Choroid plexus epithelial cell (primary cell): ENCODE results near the gene PRKG1.

ENCODE experiments used
- DNase-seq: peaks from one replicate; pipeline ENCODE4 v3.0.0-alpha.2; 2010; ENCODE audit warnings: low read depth
- H3K4me3 ChIP-seq: 2 replicates; pipeline ENCODE4 v1.5.1; 2011; ENCODE audit warnings: low read depth, mild to moderate bottlenecking, control low read depth, low read length, moderate library complexity
- TF ChIP-seq, protein P1 (sequence below): conservative IDR thresholded peaks from 2 replicates; pipeline ENCODE4 v1.5.1; 2011; ENCODE audit warnings: low read depth, mild to moderate bottlenecking, control low read depth, inconsistent platforms, low read length, moderate library complexity

The PRKG1 gene

DNA sequence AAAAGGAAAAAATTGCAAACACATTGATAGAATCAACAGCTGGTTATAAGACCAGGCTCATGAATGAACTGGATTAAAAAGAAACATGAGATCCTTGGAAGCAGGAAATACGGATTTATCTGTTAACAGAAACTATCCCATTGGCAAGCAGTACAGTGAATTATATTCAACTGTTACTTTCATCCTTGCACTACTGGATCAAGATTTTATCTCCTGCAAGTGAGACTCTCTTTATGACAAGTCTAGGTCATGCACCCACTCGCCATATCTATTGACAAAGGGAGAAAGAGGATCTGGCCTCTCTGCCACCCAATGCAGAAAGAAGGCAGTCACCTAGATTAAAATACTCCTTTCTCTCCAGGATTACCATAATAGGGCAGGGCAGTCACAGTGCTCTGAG, 583.7 kb downstream of the PRKG1 start:
- TF ChIP-seq, protein P1, sequence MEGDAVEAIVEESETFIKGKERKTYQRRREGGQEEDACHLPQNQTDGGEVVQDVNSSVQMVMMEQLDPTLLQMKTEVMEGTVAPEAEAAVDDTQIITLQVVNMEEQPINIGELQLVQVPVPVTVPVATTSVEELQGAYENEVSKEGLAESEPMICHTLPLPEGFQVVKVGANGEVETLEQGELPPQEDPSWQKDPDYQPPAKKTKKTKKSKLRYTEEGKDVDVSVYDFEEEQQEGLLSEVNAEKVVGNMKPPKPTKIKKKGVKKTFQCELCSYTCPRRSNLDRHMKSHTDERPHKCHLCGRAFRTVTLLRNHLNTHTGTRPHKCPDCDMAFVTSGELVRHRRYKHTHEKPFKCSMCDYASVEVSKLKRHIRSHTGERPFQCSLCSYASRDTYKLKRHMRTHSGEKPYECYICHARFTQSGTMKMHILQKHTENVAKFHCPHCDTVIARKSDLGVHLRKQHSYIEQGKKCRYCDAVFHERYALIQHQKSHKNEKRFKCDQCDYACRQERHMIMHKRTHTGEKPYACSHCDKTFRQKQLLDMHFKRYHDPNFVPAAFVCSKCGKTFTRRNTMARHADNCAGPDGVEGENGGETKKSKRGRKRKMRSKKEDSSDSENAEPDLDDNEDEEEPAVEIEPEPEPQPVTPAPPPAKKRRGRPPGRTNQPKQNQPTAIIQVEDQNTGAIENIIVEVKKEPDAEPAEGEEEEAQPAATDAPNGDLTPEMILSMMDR: no peak
- DNase-seq: no peak
- H3K4me3 ChIP-seq: no peak overlapping the region

DNA sequence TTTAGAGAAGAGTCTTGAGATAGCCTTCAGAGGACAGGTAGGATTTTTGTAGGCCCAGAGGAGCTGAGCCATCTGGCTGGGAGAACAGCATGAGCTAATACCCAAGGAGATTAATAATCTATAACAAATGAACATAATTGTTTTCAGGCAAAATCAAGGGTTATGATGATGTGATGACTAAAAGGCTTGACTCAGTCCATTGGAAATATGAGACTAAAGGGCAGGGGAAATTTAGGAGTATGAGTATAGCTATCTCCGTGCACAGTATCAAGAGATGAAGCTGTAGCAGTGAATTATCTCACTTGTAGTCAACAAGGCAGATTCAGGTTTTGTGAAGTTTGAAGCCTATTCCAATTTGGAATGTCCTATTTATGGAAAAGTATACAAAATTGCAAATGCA, 585.1 kb downstream of the PRKG1 start:
- no peak for DNase-seq
- no peak overlapping the region for H3K4me3 ChIP-seq
- TF ChIP-seq, protein P1: no peak

DNA sequence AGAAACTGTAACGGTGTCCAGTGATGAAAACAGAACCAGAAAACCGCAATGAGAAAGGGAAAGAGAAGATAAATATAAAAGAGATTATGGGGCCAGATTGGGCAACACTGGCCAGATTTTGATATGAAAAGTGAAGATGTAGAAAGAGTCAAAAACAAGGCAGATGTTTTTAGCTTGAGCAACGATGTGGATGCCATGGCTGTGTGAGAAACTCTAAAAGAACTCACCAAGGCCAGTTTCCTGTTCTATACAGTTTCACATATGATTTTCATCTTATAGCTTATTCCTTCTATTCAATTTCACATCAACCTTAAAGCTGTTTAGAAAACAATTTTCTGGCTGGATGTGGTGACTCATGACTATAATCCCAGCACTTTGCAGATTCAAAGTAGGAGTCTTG, 588.8 kb downstream of the PRKG1 start:
- TF ChIP-seq, protein P1: no peak
- no peak overlapping the region for H3K4me3 ChIP-seq
- no peak for DNase-seq

DNA sequence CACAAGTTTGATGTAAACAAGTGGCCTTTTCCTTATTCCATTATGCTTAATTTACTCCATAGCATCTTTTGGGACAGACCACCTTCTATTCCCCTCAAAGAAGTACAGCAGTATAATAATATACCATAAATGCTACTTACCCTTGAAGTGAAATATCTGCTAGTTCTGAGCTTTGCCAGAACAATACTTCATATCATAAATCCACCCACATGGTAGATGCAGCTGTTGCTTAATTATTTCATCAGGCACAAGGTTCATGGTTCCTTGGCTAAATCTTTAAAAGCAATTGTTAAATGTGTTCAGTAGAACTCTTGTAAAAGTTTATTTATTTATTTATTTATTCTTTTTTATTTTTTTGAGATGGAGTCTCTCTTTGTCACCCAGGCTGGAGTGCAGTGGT, 592.2 kb downstream of the PRKG1 start:
- H3K4me3 ChIP-seq: no peak overlapping the region
- DNase-seq: no peak
- TF ChIP-seq, protein P1: no peak

DNA sequence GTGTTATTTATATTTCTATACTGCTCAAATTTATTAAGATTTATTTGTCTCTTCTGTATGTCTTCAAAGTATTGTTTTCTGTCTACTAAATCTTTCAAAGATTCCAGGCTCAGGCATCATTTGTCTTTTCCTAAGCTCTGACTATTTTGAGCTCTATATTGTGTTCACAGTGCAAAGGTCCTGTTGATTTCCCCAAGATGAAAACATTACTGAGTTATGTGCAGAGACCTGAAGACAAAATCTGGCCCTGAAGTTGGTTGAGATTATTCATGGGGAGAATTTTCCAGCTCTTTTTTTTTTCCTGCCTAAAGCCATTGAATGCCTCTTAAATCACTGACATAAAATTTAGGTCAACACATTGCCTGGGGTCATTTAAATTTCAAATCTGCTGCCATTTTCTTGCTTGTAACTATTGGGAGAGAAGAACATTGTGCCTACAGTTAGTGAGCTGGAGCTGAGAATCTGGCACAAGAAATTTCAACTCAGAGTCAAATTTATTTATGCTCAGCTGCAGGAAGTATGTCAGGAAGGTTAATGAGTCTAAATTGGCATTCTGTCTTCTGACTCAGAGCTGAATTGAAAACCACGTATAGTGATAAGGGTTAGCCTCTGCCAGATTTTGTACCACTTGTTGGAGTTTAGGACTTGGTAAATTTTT, 593.5 kb downstream of the PRKG1 start:
- no peak overlapping the region for H3K4me3 ChIP-seq
- TF ChIP-seq, protein P1: no peak
- peak; percentile 18 for DNase-seq

DNA sequence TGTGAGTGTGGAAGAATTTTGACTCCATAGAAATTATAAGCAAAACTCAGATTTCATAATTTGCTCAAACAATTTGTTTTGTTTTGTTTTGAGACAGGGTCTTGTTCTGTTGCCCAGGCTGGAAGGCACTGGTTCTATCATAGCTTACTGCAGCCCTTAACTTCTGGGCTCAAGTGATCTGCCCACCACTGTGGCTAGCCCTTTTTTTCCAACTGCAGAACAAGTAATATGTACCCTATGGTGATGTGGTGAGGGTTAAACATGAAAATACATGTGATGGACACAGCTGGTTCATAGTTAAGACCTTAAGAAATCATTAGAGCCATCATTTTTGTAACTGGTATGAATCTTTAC, 594.0 kb downstream of the PRKG1 start:
- TF ChIP-seq, protein P1: no peak
- no peak overlapping the region for H3K4me3 ChIP-seq
- no peak for DNase-seq

DNA sequence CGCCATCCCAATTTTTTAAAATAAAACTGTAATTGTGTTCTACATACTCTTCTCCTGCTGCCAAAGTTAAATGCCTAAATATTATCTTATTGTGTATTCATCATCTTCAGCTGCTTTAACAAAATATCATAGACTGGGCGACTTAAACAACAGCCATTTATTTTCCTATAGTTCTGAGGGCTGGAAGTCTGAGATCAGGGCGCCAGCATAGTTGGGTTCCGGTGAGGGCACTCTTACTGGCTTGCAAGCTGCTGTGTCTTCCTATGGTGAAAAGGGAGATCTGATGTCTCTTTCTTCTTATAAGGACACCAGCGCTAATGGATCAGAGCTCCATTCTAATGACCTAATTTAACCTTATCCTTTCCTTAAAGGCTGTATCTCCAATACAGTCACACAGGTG, 594.8 kb downstream of the PRKG1 start:
- no peak for DNase-seq
- H3K4me3 ChIP-seq: no peak overlapping the region
- TF ChIP-seq, protein P1: no peak
